K562 (cell line): ENCODE data around the gene DPH2. TPM values are rescaled to one million over a fixed set of nuclear protein-coding genes. Genes with fewer than 3 reads are reported as not detected.

Source experiments
- CBFA2T2 ChIP-seq: fragments of 450-650 bp; conservative IDR thresholded peaks from 2 replicates; pipeline ENCODE4 v1.6.1; 2017; ENCODE audit warnings: mild to moderate bottlenecking
- CREB3 ChIP-seq: fragments of 450-650 bp; conservative IDR thresholded peaks from 2 replicates; pipeline ENCODE4 v1.6.1; 2016; ENCODE audit warnings: missing genetic modification characterization, low read depth, mild to moderate bottlenecking, missing compliant biosample characterization, moderate library complexity
- CTCFL ChIP-seq: IDR thresholded peaks from 2 replicates; pipeline ENCODE4 v1.6.1; 2011; ENCODE audit warnings: borderline replicate concordance, low read depth, mild to moderate bottlenecking, moderate library complexity, low read length; ENCODE audit not compliant: insufficient read depth, poor library complexity, severe bottlenecking
- HNRNPH1 ChIP-seq: fragments of 200-400 bp; formaldehyde crosslinking; optimal IDR thresholded peaks from 2 replicates; pipeline ENCODE3; 2017; ENCODE audit warnings: low read depth, mild to moderate bottlenecking, low read length, moderate library complexity
- MGA ChIP-seq: fragments of 450-650 bp; IDR thresholded peaks from 2 replicates; pipeline ENCODE4 v1.6.1; 2016; ENCODE audit warnings: mild to moderate bottlenecking, moderate library complexity
- SMARCA5 ChIP-seq: fragments of 450-650 bp; IDR thresholded peaks from 2 replicates; pipeline ENCODE4 v1.6.1; 2016
- SMARCB1 ChIP-seq: IDR thresholded peaks from 2 replicates; pipeline ENCODE4 v1.6.1; 2011; ENCODE audit warnings: improper control_type of control experiment, low read depth; ENCODE audit not compliant: insufficient read length
- TCFL5 ChIP-seq: fragments of 250-450 bp; sonication (Bioruptor Pico); conservative IDR thresholded peaks from 2 replicates; pipeline ENCODE4 v1.6.1; 2021; ENCODE audit warnings: mild to moderate bottlenecking, moderate library complexity, matching md5 sums
- TEAD1 ChIP-seq, 2 experiments: fragments of 450-650 bp in 1 of 2; sonication (generic) in 1 of 2; formaldehyde crosslinking; IDR thresholded peaks; 2 replicates each; pipeline versions ENCODE4 v1.4.0 to v1.8.0; 2020 to 2022; ENCODE audit warnings: mild to moderate bottlenecking in 2 of 2, missing genetic modification reagents in 1 of 2
- polyA plus RNA-seq, 8 experiments: library from polyadenylated mRNA; depleted of rRNA in 4 of 8; stranded (reverse) in 5 of 8; unstranded in 3 of 8; fragments of >200 nt; fragmentation: Nextera tagmentation in 2 of 8; fragmentation: Illumina TruSeq in 1 of 8; extraction: Ambion mirVana in 2 of 8; extraction: Trizol in 1 of 8; gene quantifications; 2 replicates each; pipeline versions ENCODE4 v1.2.1 to v1.2.3, GENCODE V29; 2011 to 2014; ENCODE audit warnings: inconsistent platforms in 1 of 8, missing spikeins in 1 of 8
- total RNA-seq, 7 experiments: library from RNA; depleted of rRNA in 6 of 7; stranded (reverse); fragments of >200 nt in 6 of 7; fragmentation: Illumina TruSeq in 2 of 7; extraction: Trizol in 2 of 7; gene quantifications; 2 replicates each; pipeline versions ENCODE4 v1.2.1 to v1.2.3, GENCODE V29; 2011 to 2021; ENCODE audit warnings: low replicate concordance in 1 of 7
- TF ChIP-seq, protein P1 (sequence below): fragments of 250-450 bp; sonication (Bioruptor Pico); IDR thresholded peaks from 2 replicates; pipeline ENCODE4 v1.6.1; 2021; ENCODE audit warnings: mild to moderate bottlenecking

DPH2 gene
- total and polyA plus RNA-seq, 9 of the 15 experiments (the other 6 are each of a cell fraction or from before 2014, with no cell fraction given) = 17.9 to 94.1 (median 68.1) TPM

GRCh38 chr1:43946236-43947060 lies 23.4 kb upstream of the DPH2 start, which contains the start of gene IPO13 (continued):
- TF ChIP-seq HNRNPH1 (no peak), SMARCB1 (peak; percentile 53), CREB3 (peak; percentile 42; the same call in 1 of the 2 replicates), SMARCA5 (no peak), MGA (peak; percentile 84), TEAD1 (CRISPR knock-in tag; IDR thresholded peaks at IDR 0.05) (peak; percentile 7 to 99; a peak in 3 of 4 replicates), CBFA2T2 (peak; percentile 57; the same call in 1 of the 2 replicates), TCFL5 (no peak), CTCFL (peak; percentile 84)
- TF ChIP-seq, protein P1, sequence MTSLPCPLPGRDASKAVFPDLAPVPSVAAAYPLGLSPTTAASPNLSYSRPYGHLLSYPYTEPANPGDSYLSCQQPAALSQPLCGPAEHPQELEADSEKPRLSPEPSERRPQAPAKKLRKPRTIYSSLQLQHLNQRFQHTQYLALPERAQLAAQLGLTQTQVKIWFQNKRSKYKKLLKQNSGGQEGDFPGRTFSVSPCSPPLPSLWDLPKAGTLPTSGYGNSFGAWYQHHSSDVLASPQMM (CRISPR knock-in tag) = no peak
